GM21717 (cell line): ENCODE measurements around the gene PDZD4.

Experiments
- ATAC-seq: cut with Tn5 transposase; IDR thresholded peaks from one replicate; pipeline ENCODE4 v1.9.1; 2021; ENCODE audit warnings: mild to moderate bottlenecking, moderate library complexity; ENCODE audit not compliant: unreplicated experiment

The PDZD4 gene

DNA sequence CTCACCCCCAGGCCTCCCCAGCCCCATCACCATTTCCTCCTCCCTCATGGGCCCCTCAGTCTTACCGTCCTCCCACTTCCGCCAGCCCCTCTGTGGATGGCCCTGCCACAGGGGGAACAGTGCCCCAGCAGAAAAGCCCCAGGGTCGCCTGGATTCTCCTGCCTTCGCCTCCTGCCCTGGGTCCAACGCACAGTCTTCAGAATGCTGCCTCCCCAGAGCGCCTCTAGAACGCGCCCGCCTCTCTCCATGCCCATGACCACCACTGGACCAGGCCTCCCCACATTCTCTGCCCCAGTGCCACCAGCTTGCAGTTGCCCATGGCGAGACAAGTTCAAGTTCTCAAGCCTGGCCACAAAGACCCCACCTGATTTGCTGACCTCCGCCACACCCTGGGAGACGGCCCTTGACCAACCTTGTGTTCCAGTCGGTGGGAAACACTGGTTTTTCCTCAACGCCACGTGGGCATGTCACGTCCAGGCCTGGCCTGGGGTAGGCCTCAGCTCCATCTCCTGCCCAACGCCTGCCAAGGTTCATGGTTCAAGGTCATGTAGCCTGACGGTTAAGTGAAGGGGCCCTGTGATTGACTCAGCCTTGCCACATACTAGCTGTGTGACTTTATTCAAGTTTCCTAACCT is 66.9 kb downstream of the PDZD4 start:
- no peak for ATAC-seq

- ATAC-seq: no peak
Measured at GRCh38 chrX:153762626-153763173, 67.6 kb downstream of the PDZD4 start.

- no peak for ATAC-seq
Measured at GRCh38 chrX:153761863-153762262, 68.5 kb downstream of the PDZD4 start.

DNA sequence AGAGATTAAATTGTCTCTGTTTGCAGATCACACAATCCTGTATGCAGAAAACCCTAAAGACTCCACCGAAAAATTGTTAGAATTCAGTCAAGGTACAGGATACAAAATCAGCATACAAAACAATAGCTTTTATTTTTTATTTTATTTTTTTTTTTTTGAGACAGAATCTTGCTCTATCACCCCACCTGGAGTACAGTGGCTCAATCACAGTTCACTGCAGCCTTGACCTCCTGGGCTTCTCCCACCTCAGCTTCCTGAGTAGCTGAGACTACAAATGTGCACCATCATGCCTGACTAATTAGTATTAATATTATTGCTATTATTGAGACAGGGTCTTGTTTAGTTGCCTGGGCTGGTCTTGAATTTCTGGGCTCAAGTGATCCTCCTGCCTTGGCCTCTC is 75.2 kb downstream of the PDZD4 start:
- ATAC-seq: no peak
